Germinal center (tissue), 1 donor: ENCODE data around the gene DNAJC2.

Source experiments
- DNase-seq: peaks from one replicate; pipeline ENCODE4 v3.0.0; 2012; ENCODE audit warnings: mixed read lengths, low spot score

The DNAJC2 gene, protein sequence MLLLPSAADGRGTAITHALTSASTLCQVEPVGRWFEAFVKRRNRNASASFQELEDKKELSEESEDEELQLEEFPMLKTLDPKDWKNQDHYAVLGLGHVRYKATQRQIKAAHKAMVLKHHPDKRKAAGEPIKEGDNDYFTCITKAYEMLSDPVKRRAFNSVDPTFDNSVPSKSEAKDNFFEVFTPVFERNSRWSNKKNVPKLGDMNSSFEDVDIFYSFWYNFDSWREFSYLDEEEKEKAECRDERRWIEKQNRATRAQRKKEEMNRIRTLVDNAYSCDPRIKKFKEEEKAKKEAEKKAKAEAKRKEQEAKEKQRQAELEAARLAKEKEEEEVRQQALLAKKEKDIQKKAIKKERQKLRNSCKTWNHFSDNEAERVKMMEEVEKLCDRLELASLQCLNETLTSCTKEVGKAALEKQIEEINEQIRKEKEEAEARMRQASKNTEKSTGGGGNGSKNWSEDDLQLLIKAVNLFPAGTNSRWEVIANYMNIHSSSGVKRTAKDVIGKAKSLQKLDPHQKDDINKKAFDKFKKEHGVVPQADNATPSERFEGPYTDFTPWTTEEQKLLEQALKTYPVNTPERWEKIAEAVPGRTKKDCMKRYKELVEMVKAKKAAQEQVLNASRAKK

DNA sequence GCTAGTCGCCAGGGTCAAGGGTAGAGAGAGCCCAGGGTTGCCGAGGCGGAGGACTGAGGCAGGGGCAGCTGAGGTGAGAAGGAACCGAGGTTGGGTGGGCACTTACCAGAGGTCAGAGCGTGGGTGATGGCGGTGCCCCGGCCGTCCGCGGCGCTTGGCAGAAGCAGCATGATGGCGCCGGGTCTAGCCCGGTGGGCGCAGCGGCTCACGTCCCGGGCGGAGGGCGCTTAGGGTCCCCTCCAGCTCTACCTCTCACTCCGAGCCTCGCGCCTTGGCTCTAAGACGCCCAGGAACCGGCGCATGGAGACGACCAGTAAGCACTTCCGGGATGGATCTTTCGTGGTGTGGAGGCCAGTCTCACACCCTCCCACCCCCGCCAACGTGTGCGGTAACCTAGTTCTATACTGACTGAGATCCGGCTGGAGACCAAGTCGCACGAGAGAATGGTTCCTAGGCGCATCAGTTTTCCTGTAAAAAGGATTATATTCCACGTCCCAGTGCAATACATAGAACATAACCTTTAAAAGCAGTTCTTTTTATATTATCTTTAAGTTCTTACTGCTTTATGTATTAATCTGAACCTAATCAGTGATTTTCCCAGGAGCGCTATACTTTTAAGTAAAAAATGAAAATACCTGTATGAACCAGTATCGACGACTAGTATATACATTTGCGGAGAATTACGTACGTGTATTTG lies at the start of gene DNAJC2:
DNAJC2 (minus strand) TSS at position 315 of the 697 bp plus-strand sequence; CDS start at position 170, 145 bp downstream.
- DNase-seq = peak; percentile 88

GRCh38 chr7:103391976-103392375 lies 47.4 kb upstream of the DNAJC2 start:
- no peak for DNase-seq

DNA sequence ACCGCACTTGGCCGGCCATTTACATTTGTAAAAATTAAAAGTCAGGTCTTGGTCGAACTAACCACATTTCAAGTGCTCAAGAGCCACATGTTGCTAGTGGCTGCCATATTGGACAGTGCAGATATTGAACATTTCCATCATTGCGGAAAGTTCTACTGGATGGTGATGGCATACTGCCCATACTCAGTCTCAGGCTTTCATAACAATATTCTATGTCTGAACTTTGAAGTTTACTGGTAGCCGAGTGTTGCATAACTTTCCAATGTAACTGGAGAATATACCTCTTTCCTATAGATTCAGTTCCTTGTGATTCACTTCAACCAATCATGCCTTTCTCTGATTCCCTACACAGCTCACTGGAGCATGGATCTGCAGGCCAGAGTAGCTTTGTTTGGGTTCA lies 46.6 kb upstream of the DNAJC2 start:
- DNase-seq = no peak

GRCh38 chr7:103389263-103389662 lies 44.7 kb upstream of the DNAJC2 start:
- no peak for DNase-seq

- no peak for DNase-seq
Measured at GRCh38 chr7:103388469-103389140, 44.0 kb upstream of the DNAJC2 start.

- DNase-seq = no peak
Measured at GRCh38 chr7:103387242-103387641, 42.7 kb upstream of the DNAJC2 start.

GRCh38 chr7:103382032-103382402 lies 37.5 kb upstream of the DNAJC2 start:
- no peak for DNase-seq

DNA sequence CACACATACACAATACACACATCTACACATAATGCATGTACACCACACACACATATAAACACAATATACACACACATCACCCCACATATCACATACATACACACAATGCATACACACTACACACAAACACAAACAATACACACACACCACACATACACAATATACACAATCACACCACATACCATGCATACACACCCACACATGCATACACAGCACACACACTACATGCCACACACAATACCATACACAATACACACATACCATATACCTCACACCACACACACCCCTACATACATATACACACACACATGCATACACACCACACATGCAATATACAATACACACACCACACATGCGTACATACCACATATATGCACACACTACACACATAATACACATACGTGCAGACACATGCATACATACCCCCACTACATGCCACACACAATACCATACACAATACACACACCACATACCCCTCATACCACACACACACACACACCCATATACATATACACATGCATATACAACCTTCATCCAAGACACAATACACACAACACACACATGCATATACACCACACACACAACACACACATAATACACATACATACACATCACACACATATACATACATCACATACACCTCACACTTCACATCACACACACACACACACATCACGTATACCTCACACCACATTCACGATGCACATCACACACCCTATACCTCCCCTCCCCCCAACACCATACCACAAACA lies 36.9 kb upstream of the DNAJC2 start:
- DNase-seq = no peak

- no peak for DNase-seq
Measured at GRCh38 chr7:103380395-103381191, 36.0 kb upstream of the DNAJC2 start.

DNA sequence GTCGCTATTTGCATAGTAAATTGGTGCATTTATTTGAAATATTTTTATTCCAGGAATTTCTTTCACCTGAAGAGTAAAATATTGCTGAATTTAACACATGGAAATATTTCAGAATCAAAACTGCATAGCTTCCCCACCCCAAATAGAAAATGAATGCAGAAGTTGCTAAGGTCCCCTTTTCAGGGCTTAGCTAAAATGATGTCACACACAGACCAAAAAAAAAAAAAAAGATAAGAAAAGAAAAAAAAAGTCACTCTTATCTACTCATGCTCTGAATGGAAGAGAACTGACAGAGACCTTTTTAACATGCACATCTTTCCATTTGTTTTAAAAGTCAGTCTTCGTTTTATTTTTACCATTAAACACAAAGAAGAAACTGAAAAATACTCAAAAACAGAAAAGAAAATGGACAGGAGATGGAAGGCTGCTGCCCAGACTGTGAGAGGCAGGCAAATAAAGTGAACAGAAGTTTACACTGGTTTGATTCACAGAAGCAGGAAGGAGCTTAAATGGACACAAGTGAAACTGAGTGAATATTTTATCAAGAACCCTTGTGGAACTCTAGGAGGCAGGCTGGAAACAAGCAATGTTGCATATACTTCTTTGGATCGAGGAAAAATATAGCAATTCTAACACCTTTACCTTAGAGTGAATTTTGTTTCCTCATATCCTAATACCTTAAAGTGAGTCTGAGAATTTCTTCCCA lies 34.9 kb upstream of the DNAJC2 start:
- peak; percentile 9 for DNase-seq

GRCh38 chr7:103373866-103374643 lies 29.5 kb upstream of the DNAJC2 start:
- DNase-seq = no peak

GRCh38 chr7:103369432-103369831 lies 24.9 kb upstream of the DNAJC2 start:
- no peak for DNase-seq

- no peak for DNase-seq
Measured at GRCh38 chr7:103349805-103350204, 5.2 kb upstream of the DNAJC2 start.

DNA sequence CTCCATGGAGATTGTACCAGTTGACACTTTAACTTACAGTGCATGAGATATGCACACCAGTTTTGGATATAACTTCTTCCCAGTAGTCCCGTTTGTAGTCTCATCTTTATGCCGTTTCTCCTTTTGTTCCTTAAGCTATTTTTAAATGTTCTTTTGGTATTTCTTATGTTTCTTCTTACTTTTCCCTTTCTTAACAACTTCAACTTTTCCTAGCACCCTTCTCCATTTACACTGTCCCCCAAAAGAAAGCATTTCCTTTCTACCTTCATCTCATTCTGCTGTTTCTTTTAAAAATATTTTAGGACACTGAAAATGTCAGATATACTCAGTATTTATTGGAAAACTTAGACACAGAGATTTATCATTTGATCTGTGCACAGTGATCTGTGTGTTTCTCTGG lies 4.4 kb upstream of the DNAJC2 start:
- DNase-seq = no peak

DNA sequence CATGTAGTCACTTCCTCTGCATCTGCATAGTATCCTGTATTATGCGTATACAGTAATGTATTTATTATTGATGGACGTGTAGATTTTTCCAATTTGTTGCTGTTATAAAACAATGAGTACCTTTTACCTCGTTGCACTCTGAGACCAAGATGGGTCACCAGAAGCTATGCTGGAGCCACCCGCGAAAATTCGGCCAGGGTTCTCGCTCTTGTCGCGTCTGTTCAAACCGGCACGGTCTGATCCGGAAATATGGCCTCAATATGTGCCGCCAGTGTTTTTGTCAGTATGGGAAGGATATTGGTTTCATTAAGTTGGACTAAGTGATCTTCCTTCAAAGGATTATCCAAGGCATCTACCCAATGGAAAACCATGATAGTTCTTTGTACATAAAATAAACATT lies 3.9 kb upstream of the DNAJC2 start:
- DNase-seq = no peak

- DNase-seq = peak; percentile 75
Measured at GRCh38 chr7:103347507-103348267, 3.1 kb upstream of the DNAJC2 start, which contains the start of gene PSMC2. Gene PSMC2 (plus strand): TSS chr7:103347643. CDS start chr7:103347712, 69 bp downstream.

DNA sequence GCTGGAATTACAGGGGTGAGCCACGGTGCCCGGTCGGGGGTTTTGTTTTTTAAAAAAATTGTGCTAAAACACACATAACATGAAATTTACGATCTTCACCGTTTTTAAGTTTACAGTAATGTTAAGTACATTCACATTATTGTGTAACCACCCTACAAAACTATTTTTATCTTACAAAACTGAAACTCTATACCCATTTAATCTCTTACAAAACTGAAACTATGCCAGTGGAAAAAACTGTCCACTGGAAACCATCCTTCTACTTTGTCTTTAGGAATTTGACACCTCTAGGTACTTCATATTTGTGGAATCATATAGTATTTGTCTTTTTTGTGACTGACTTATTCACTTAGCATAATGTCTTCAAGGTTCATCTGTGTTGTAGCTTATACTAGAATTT lies 1.8 kb upstream of the DNAJC2 start:
- DNase-seq = no peak

- peak; percentile 19 for DNase-seq
Measured at GRCh38 chr7:103343758-103344452, 662 bp downstream of the DNAJC2 start.
